Fibroblast of lung (primary cell): Measurements from ENCODE around the gene RBM4B.

Source experiments
- EZH2 ChIP-seq: IDR thresholded peaks from 2 replicates; pipeline ENCODE4 v1.5.1; 2012; ENCODE audit warnings: low read length, control low read depth, mild to moderate bottlenecking; ENCODE audit errors: missing control alignments
- TF ChIP-seq, protein P1 (sequence below), 2 donors: IDR thresholded peaks in 1 of 2; conservative IDR thresholded peaks in 1 of 2; 1 replicate in 1 of 2; 2 replicates in 1 of 2; pipeline ENCODE4 v1.5.1; 2011 to 2012; ENCODE audit warnings: low read length in 2 of 2, control low read depth in 1 of 2, inconsistent platforms in 1 of 2, low read depth in 1 of 2, mild to moderate bottlenecking in 1 of 2

DNA sequence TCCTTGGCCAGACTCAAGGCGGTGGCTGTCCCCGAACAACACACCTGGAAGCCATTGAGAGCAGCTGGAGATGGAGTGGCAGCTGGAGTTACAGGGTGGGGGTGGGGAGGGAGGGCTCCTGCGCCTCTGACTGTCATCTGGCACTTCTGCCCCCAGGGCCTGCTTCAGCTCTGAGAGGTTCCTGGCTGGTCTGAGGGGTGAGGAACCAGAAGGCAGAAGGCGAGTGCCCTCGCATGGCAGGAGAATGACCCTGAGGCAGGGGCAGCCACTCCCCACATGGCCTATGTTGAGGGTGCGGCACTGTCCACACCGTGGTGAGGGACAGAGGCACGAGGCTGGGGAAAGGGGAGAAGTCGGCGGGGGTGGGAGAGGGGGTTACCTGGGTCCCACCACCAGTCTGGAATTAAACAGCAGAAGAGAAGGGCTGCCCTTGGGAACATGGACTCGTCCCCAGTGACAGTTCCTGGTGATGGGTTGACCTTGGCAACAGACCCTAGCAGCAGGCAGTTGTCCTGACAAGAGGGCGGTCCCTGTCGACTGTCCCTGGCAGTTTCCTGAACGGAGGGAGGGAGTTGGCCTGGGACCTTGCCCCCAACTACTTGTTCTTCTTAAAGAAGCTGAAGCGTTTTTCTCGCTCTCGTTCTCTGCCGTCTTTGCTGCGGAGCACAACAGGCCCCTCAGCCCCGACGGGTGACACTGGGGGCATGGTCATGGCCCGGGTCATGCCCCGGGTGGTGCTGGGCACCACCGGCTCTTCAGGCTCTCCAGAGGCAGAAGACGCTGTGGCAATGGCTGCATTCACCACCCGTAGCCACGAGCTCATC is 7.8 kb upstream of the RBM4B start:
- TF ChIP-seq, protein P1, sequence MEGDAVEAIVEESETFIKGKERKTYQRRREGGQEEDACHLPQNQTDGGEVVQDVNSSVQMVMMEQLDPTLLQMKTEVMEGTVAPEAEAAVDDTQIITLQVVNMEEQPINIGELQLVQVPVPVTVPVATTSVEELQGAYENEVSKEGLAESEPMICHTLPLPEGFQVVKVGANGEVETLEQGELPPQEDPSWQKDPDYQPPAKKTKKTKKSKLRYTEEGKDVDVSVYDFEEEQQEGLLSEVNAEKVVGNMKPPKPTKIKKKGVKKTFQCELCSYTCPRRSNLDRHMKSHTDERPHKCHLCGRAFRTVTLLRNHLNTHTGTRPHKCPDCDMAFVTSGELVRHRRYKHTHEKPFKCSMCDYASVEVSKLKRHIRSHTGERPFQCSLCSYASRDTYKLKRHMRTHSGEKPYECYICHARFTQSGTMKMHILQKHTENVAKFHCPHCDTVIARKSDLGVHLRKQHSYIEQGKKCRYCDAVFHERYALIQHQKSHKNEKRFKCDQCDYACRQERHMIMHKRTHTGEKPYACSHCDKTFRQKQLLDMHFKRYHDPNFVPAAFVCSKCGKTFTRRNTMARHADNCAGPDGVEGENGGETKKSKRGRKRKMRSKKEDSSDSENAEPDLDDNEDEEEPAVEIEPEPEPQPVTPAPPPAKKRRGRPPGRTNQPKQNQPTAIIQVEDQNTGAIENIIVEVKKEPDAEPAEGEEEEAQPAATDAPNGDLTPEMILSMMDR (conservative IDR thresholded peaks at IDR 0.05 in 1 of 2, IDR thresholded peaks at IDR 0.05 in 1 of 2; ENCODE audit: low read depth in 1 of 2, low read length in 2 of 2) = no peak
- TF ChIP-seq EZH2 = no peak
